ENCODE results near the gene C22orf39.

GRCh38 chr22:19395276-19395675 lies 52.2 kb downstream of the C22orf39 start:
- TF ChIP-seq CTCF (IDR thresholded peaks at IDR 0.05; ENCODE audit: borderline replicate concordance, extremely low read depth, low read length, poor library complexity, severe bottlenecking) (peak; percentile 3), EZH2 (IDR thresholded peaks at IDR 0.05; ENCODE audit: borderline replicate concordance, low read depth, low read length, severe bottlenecking) (no peak)
